T-helper 9 cell (primary cell): ENCODE data around the gene FOXK2.

Experiments
- DNase-seq: peaks from one replicate; pipeline ENCODE4 v3.0.0-alpha.2; 2020

Gene FOXK2

DNA sequence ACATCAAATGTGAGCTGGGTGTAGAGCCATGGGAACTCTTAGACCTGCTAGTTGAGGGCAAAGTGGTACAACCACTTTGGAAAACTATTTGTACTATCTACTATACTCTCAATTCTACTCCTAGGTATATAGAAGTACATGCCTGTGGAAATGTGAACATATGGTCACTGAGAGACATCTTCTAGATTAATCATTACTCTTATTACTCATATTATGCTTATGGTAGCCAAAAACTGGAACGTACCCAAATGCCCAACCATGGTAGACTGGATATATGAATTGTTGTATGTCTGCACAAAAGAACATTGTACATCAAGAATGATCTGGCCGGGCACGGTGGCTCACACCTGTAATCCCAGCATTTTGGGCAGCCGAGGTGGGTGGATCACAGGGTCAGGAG lies 126.0 kb downstream of the FOXK2 start:
- no peak for DNase-seq

DNA sequence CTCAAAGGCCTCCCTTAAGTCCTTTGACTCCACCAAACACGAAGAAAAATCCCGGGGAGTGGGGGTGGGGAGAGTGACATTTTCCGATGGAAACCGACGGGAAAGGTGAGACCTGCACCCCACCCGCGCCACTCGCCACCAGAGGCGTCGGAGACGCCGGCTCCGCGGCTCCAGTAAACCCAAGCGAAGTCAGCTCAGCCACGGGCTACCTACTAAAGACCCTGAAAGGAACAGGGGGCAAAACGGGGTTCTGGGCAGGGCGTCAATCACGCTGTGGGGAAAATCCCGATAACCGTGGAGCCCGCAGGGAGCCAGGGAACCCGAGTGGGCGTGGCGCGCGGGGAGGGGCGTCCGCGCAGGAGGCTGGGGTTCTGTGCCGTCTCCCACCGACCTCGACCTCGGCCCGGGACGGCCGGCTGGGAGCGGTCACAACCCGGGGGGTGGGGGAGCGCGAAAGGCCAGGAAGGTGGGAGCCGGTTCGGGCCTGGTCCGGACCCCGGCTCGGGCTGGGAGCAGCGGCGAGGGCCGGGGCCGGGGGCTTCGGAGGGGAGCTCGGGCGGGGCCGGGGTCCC lies 128.1 kb downstream of the FOXK2 start:
- peak; percentile 55 for DNase-seq

DNA sequence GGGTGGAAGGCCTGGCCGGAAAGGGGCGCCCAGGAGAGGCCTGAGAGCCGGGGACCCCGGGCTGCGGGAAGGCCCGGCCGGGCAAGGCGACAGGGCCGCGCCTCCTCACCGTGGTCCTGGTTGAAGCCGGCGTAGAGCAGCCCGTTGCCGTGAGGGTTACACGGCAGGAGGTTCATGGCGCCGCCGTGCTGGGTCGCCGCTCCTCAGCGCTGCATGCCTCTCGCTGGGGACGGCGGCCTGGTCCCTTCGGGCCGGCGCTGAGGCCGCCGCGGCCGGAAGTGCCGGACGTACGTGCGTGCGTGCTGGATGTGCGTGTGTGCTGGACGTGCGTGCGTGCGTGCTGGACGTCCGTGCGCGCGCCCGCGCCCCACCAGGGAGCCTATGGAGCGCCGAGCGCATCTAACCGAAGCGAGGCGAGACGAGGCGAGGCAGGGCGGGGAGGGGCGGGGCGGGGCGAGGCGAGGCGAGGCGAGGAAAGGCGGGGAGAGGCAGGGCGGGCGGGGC lies 128.7 kb downstream of the FOXK2 start, which contains the start of gene WDR45B:
Gene WDR45B, minus strand, starts transcription at position 280 of the 504 bp plus-strand sequence. Its CDS starts 104 bp downstream, at position 176.
- DNase-seq: peak; percentile 81

DNA sequence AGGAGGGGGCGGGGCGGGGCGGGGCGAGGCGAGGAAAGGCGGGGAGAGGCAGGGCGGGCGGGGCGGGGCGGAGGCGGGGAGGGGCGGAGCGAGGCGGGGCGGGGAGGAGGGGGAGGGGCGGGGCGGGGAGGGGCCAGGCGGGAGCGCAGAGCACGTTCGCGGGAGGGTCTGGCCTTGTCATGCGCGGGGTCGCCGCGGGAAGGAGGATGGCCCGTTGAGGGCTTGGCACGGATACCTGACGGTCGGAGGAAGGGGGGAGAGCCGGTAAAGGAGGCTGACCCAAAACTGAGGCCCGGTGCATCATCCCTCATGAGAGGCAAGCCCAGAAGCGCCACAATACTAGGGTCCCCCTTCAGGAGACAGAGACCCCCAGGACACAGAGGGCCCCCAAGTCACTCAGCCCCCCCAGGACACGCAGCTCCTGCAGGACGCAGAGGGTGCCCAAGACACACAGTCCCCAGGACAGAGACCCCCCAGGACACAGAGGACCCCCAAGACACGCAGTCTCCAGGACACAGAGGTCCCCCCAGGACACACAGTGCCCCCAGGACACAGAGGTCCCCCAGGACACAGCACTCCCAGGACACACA lies 129.3 kb downstream of the FOXK2 start:
- no peak for DNase-seq

DNA sequence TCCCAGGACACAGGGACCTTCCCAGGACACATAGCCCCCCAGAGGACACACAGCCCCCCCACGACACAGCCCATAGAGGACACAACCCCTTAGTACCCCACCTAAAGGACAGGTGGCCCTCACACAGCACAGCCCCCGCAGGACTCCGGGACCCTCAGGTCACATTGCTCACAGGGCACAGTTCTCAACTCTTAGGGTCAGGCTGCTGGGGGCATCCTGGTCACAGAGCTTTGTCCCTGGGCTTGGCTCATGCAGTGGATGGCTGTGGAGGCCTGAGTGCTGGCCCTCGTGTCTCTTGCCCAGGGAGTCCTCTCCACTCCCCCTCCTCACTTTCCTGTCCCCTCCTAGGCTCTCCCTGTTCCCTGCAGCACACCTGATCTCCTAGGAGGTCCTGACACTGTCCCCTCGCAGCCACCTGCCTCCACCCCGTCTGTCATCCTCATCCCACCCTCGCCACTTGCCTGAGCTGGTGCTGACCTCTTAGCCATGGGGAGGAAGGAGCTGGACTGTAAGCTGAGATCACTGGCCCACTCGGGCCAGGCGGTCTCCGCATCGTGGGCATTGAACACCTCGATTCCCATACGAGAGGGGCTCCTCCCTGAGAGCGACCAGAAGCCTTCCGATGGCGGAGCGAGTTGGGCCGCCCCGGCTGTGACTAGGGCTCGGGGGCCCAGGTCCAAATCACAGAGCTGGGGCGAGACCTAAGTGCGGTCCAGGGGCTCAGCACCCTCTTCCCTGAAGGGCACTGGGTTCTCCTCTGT lies 130.1 kb downstream of the FOXK2 start:
- no peak for DNase-seq

DNA sequence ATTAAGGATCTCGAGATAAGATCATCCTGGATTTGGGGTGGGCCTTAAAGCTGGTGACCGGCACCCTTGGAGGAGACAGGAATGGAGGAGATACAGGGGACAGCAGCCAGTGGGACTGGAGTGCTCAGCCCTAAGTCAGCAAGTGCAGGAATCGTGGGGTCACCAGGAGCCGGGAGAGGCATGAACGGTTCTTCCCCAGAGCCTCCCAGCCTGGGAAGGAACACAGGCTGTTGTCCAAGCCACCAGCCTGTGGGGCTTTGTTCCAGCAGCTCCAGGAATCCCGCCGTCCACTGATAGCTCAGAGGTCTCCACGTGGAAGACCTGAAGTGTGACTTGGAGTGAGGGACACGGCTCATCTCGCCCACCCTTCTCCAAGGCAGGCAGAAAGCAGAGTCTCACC lies 131.2 kb downstream of the FOXK2 start:
- DNase-seq: no peak

DNA sequence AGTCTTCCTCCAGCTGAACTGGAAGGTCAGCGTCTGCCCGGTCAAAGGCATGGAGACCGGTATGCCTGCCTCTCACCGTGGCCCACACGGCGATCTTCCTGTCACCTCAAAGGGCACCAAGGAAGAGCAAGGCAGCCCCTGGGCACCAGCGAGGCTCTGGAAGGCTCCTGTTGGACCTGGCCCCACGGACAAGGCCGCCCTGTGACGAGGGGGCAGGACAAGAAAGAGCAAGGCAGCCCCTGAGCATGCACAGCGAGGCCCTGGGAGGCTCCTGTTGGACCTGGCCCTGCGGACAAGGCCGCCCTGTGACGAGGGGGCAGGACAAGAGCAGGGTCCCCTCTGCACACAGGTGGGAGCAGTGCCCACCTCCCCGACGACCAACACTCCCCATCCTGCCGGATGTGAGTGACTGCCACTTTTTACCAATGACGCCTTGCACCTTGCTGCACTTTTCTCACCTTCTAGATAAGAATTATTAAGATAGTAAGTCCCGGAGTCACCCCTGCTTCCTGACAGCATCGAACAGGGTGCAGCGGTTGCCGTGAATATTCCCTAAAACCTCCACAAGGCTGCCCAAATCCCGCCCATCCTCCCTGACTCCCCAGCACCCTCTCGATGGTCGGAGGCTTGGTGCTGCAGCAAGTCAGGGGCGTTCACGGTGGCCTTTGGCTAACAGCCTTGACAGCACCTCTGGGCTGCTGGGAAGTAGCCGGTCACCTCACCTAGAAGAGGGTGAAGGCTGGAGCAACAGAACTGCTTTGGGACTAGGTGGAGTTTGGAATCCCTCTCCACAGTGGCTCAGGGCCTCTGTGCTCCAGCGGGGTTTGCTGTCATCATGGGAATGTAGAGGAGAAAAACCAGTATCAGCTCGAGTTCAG lies 134.4 kb downstream of the FOXK2 start:
- DNase-seq: no peak
